22Rv1 (cell line): ENCODE results near the gene TARBP2.

Experiments used
- H3K27ac ChIP-seq: fragments of 450-650 bp; 2 replicates; pipeline ENCODE4 v1.5.1; 2017
- ZFX ChIP-seq: fragments of 450-650 bp; IDR thresholded peaks from 2 replicates; pipeline ENCODE4 v1.6.1; 2017; ENCODE audit warnings: antibody characterized with exemption, borderline replicate concordance
- TF ChIP-seq, protein P1 (sequence below): fragments of 450-650 bp; IDR thresholded peaks from 2 replicates; pipeline ENCODE4 v1.5.1; 2017; ENCODE audit warnings: mild to moderate bottlenecking

TARBP2 gene

DNA sequence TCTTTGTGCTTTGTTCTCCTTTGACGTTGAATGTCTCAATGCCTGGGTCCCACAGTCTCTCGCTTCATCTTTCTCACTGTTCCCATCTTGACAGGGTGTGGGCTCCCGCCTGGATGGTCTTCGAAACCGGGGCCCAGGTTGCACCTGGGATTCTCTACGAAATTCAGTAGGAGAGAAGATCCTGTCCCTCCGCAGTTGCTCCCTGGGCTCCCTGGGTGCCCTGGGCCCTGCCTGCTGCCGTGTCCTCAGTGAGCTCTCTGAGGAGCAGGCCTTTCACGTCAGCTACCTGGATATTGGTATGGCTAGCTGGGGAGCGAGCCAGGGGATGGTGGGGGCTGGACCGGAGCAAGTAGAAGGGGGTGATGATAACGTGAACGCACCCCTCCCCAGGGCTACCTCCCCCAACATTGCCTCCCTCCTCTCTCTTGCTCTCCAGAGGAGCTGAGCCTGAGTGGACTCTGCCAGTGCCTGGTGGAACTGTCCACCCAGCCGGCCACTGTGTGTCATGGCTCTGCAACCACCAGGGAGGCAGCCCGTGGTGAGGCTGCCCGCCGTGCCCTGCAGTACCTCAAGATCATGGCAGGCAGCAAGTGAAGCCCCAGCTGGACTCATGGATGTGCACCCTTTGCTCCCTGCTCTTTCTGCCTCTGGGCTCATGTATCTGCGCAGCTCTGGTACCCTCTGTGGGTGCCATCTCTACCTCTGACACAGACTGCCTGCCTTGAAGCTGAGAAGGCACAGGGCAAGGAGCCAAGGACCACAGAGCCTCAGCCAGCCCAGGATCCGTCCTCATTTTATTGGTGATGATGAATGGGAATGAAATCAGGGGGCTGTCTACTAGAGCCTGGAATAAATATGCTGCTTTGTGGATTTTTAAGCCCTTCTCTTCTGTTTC is 4.7 kb downstream of the TARBP2 start:
- no peak overlapping the region for H3K27ac ChIP-seq

GRCh38 chr12:53506450-53506785 is 5.3 kb downstream of the TARBP2 start:
- peak overlapping the region; percentile 22; the same call in 1 of the 2 replicates for H3K27ac ChIP-seq
- TF ChIP-seq ZFX, result no peak
- TF ChIP-seq, protein P1, sequence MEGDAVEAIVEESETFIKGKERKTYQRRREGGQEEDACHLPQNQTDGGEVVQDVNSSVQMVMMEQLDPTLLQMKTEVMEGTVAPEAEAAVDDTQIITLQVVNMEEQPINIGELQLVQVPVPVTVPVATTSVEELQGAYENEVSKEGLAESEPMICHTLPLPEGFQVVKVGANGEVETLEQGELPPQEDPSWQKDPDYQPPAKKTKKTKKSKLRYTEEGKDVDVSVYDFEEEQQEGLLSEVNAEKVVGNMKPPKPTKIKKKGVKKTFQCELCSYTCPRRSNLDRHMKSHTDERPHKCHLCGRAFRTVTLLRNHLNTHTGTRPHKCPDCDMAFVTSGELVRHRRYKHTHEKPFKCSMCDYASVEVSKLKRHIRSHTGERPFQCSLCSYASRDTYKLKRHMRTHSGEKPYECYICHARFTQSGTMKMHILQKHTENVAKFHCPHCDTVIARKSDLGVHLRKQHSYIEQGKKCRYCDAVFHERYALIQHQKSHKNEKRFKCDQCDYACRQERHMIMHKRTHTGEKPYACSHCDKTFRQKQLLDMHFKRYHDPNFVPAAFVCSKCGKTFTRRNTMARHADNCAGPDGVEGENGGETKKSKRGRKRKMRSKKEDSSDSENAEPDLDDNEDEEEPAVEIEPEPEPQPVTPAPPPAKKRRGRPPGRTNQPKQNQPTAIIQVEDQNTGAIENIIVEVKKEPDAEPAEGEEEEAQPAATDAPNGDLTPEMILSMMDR, result no peak

More for the DNA sequence above, 4.7 kb downstream of the TARBP2 start:
- TF ChIP-seq, protein P1, result no peak
- TF ChIP-seq ZFX, result no peak

DNA sequence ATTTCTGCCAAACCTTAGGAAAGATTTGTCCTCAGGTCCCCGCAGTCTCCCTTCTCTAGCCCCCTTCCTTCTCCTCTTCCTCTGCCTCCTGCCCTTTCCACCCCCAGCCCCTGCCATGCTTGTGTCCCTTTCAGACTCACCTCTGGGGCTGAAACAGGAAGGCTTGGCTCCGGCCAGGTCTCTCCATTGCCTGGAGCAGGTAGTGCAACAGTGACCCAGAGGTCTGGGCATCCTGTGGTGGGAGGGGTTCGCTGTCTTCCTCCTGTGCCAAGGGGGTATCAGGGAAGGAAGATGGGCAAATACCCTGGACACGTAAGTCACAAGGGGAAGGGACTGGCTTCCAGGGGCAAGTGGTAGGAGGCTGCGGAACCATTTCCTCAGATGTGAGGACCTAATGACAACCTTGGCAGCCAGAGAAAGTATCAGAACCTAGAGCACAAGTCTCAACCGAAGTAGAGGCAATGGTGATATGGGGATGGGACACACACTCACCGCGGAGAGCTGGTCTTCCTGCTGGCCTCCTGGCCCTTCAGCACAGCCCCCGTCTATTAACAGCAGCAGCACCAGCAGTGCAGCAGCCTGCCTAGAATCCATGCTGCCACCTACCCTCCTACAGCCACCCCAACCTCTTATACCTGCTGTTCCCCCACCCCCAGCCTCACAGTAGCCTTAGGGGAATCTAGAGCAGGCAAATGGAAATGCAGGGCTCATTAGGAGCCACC is 6.0 kb downstream of the TARBP2 start, which contains the start of gene NPFF:
TSS of gene NPFF (minus strand) at position 604 of the 722 bp plus-strand sequence. CDS start at position 594, 10 bp downstream.
- peak within 1 kb of the TSS; percentile 29 for H3K27ac ChIP-seq
- TF ChIP-seq ZFX, result no peak
- TF ChIP-seq, protein P1, result no peak

DNA sequence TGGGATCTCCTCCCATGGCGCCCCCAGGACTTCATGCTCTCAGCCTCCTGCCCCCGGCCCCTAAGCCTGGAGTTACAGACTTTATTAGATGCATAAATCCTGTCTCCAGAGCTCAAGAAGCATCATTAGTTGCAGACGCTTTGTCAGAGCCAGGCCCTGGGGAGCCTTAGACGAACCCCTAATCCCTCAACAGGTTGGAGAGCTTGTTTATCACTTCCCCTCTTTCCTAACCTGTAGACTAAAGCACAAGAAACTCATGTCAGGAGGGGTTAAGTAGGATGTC is 6.5 kb downstream of the TARBP2 start:
- peak overlapping the region; percentile 22; the same call in 1 of the 2 replicates for H3K27ac ChIP-seq
- TF ChIP-seq ZFX, result no peak
- TF ChIP-seq, protein P1, result no peak

DNA sequence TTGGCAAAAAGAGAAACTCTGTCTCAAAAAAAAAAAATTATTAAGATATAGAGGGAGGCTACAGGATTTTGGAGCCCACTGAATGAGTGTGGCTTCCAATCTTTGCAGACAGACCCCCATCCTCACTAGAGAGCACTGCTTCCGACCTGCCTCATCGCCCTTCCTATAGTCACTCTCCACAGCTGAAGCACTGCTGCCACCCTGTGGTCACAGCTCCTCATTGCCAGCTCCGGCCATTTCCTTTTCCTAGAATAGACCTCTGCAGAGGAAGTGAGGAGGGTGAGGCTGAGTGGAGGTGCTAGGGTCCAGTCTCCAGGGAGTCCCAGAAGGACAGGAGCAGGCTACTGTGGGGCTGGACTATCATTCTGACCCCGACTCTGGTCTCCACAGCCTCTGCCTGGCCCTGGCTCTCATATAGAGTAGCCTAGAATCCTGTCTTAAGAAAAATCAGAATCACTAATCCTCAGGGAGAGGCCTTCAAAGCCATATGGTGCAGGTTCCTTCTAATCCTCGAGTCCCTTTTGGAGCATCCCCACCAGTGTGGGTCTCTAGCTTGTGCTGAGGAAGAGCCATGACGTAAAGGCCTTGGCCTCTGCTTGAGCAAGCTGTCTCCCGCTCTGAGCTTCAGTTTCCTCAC is 7.6 kb downstream of the TARBP2 start:
- TF ChIP-seq, protein P1, result peak; percentile 99
- TF ChIP-seq ZFX, result no peak
- peak overlapping the region; percentile 29; the same call in 1 of the 2 replicates for H3K27ac ChIP-seq

GRCh38 chr12:53510181-53510812 is 9.2 kb downstream of the TARBP2 start:
- no peak overlapping the region for H3K27ac ChIP-seq
- TF ChIP-seq ZFX, result no peak
- TF ChIP-seq, protein P1, result no peak
